ENCODE results near the gene SERPINA5.

The SERPINA5 gene

DNA sequence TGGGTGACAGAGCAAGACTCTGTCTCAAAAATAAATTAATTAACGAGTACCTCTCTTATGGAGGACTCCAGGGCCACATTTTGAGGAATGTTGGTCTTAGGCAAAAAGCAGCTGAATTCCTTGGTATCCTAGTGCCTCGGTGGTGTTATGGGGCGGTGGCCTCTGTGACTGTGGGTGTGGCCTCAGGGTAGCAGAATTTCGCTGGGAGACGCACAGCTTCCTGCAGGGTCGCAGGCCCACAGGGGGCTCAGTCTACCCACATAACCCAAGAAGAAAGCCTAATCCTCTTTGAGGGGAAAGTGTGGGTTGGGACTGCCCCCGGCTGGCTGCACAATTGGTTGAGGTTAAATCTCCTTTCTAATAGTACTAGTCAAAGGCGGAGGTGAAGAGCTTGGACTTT, 31.2 kb upstream of the SERPINA5 start:
- DNase-seq (ENCODE audit: low read depth in 2 of 2), result no peak

DNA sequence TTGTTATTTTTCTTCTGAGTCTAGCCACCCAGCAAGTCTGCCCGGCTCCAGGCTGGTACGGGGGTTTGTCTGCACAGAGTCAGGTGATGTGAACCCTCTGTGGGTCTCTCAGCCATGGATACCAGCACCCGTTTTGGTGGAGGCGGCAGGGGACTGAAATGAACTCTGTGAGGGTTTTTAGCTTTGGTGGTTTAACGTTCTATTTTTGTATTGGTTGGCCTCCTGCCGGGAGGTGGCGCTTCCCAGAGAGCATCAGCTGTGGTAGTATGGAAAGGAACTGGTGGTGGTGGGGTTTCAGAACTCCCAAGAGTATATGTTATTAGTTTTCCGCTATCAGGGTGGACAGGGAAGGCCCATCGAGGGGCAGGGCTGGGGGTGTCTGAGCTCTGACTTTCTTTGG, 25.2 kb upstream of the SERPINA5 start:
- DNase-seq (ENCODE audit: low read depth in 2 of 2), result no peak

DNA sequence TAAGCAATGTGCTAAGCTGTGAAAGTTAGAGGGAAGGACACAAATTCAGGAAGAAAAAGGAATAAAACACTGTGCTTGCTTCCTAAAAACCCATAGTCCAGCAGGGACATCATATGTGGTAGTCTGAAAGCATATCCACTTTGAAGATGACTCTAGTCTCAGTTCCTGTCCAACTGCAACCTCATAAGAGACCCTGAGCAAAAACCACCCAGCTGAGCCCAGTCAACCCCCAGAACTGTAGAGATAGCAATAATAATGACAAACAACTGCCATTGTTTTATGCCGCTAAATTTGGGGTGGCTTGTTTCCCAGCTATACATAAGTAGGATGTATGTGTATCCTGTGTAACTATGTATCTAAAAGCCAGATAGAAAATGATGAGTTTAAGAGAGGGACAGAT, 23.9 kb upstream of the SERPINA5 start:
- DNase-seq (ENCODE audit: low read depth in 2 of 2), result no peak

DNA sequence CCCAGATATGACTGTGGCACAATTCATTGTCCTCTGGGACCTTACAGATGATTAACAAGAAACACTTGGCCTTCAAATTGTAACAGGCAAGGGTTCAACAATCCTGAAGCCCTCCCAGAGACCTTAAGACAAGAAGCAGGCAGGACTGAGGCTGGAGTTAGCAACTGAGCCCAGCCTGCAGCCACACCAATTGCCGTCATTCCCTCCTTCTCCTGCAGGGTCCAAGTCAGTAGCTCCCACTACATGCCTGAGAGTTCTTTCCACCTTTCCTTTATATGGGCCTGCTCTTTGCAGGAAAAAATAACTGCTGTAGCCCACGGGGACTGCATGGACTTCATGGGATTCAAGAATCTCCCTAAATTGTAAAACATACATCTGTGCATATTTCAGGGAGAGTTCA, 22.4 kb upstream of the SERPINA5 start:
- DNase-seq (ENCODE audit: low read depth in 2 of 2), result no peak

DNA sequence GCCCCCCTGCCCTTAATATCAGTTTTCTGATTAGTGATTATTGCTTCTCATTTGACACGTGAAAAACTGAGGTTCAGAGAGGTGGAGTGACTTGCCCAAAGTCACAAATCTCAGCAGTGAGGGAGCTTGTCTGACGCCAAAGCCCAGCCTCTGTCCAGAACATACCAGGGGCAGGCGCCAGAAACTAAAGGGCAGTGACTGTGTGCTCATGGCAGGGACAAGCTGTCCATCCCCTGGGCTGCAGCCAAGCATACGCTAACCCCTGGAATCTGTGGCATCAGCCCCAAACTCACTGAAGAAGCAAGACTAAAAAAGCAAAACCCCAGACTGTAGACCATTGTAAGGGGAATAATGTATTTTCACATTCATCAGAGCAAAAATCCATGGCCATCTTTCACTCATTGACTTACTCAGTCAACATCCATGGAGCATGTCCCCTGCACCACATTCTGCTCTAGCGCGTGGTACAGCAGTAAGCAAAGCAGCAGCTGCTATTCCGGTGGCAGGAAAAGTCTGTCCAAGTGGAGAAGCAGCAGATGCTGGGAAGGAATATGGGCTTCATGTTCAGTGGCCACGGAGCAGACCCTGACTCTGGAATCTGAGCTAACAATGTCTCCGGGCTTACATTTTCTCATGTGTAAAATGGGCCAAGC, 21.5 kb upstream of the SERPINA5 start:
- DNase-seq (ENCODE audit: low read depth in 2 of 2), result no peak

DNA sequence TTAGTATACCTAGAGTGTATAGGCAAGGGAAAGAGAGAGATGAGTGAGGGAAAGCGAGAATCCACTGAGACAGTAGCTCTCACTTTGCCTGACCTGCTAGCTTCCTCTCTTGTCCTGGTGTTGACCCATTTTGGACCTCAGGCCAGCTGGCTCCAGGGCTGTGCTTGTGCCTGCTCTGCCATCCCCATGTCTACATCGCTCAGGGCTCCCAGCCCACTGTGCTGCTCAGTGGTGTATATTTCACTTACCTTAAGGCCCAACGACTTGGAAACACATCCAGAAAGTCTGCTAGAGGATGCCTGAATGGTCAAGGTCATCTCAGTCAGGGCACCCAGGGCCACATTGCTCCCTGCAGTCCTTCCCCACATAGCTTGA, 20.9 kb upstream of the SERPINA5 start:
- DNase-seq (ENCODE audit: low read depth in 2 of 2), result no peak

DNA sequence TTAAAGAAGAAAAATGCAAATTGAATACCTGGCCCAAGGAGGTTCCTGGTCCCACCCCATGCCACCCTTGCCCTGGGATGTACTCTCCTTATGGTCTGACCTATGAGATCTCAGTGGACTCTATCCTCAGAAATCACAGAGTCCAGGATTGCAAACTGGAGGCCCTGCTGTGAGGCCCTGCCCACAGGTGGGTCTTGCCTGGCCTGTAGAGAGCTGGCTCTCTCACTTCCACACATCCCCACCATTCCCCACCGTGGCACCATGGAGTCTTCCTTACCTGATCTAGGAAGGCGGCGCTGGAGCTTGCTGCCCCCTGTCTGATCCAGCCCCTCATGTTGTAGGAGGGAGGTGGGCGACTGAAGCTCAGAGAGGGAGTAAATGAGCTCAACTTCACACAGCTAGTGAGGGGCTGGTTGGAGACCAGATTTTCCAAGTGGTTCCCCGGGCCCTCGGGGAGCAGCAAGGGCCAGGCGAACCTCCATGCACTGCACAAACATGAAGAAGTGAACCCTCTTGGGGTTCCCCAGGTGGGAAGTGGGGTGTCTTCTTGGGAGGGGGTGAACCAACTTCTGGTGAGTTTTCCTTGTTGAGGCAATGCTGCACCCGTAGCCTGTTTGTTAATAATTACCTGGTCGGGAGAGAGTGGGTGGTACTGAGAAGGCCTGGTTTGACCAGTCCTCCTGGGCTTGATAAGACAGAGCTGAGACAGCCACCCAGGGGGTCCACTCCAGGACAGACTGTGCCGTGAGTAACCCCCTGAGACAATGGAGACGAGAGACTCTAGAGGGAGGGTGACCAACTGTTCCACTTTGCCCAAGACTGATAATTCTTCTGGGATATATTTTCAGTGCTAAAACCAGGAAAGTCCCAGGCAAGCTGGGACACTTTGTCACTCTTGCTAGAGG, 20.2 kb upstream of the SERPINA5 start, which contains the start of gene SERPINA4:
Gene SERPINA4 (plus strand): TSS at position 692 of the 905 bp plus-strand sequence. CDS start 2,041 bp downstream, outside the sequence.
- DNase-seq (ENCODE audit: low read depth in 2 of 2), result no peak

DNA sequence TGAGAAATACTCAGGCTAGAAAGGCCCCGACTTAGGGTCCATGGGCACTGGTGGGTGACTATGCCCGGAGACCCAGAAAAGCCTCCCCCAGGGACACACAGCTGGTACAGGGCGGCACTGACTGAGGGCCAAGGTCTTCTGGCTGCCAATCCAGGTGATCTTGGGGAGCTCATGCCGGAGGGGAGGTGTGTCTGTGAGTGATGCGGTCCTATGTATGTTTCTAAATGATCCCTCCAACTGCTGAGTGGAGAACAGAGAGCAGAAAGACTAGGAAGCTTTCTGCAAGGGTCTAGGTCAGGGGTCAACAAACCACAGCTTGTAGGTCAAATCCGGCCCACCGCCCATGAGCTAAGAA, 19.6 kb upstream of the SERPINA5 start:
- DNase-seq (ENCODE audit: low read depth in 2 of 2), result no peak

DNA sequence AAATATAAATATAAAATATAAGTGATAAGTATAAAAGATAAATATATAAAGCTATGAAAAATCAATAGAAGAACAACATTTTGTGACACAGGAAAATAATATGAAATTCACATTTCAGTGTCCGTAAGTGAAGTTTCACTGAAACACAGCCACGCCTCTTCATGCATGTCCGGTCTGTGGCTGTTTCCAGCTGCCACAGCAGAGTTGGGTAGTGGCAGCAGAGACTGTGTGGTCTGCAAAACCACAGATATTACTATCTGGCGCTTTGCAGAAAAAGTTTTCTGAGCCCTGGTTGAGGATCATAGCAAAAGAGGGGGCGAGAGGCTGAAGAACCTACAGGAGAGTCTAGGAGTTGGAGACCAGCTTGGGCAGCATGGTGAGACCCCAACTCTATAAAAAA, 19.2 kb upstream of the SERPINA5 start:
- no peak for DNase-seq (ENCODE audit: low read depth in 2 of 2)

DNA sequence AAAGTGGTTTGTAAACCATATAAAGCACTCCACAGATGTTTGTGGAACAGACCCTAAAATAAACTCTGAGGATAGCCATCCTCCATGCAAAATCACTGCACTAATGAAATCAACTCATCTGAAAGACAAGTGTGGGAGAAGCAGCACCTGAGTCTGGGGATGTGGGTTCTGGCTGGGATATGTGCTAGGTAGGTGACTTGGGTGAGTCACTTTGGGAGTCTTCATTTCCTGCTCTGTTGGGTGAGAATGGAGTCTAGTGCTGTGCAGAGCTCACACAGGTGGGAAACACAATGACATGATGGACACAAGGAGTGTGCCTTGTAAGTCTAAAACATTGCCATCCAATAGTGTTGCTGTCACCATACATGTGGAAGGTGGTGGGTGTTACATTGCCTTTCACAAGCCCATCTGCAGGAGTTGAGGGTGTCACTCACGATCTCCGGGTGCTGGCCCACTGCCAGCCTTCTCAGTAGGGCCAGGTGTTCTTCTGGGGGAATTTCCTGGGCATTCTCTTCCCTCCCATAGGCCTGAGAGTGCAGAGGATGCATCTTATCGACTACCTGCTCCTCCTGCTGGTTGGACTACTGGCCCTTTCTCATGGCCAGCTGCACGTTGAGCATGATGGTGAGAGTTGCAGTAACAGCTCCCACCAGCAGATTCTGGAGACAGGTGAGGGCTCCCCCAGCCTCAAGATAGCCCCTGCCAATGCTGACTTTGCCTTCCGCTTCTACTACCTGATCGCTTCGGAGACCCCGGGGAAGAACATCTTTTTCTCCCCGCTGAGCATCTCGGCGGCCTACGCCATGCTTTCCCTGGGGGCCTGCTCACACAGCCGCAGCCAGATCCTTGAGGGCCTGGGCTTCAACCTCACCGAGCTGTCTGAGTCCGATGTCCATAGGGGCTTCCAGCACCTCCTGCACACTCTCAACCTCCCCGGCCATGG, 18.0 kb upstream of the SERPINA5 start:
- DNase-seq (ENCODE audit: low read depth in 2 of 2), result no peak

DNA sequence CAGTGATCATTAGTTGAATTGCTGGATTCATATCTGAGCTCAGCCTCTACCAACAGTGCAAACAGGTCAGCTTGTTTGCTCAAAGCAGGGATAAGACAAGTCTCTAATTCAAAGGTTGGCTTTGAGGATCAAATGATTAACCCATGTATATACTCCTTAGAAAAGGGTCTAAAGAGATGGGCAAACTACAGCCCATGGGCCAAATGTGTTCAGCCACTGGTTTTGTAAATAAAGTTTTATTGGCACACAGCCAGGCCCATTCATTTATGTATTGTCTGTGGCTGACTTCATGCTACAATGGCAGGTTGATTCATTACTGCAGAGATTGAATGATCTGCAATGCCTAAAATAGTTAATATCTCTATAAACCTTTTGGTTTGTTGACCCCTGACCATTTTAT, 16.8 kb upstream of the SERPINA5 start:
- no peak for DNase-seq (ENCODE audit: low read depth in 2 of 2)

DNA sequence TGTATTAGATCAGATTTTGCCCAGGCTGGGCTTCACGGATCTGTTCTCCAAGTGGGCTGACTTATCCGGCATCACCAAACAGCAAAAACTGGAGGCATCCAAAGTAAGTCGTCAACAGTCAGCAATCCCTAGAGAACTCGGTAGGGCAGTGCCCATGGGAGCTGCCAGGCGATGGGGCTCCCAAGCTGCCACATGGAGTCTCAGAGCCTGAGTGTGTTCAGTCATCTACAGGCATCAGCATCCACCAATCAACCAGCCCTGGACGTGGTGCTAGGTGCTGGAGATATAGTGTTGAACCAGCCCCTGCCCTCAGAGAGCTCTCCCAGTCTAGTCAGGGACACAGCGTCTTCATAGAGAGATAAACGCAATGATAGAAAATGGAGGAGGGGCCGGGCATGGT, 13.0 kb upstream of the SERPINA5 start:
- no peak for DNase-seq (ENCODE audit: low read depth in 2 of 2)

DNA sequence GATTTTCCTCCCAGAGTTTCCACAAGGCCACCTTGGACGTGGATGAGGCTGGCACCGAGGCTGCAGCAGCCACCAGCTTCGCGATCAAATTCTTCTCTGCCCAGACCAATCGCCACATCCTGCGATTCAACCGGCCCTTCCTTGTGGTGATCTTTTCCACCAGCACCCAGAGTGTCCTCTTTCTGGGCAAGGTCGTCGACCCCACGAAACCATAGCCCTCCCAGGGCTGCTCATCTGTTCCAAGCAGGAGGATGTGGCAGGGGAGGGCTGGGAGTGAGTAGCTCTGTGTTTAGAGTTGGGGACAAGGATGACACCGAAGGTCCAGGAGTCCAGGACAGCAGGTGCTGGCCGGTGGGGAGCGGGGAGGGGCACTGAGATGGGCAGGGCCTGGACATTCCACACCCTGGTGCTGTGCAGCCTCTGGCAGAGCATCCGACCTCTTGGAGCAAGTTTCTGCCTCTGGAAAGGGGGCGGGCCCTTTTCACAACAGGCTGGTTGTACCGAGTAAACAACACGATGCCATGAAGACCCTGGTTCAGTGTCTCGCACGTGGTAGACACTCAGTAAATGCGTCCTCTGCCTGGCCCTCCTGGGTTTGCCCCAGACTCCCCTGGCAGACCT, 11.7 kb upstream of the SERPINA5 start:
- no peak for DNase-seq (ENCODE audit: low read depth in 2 of 2)

DNA sequence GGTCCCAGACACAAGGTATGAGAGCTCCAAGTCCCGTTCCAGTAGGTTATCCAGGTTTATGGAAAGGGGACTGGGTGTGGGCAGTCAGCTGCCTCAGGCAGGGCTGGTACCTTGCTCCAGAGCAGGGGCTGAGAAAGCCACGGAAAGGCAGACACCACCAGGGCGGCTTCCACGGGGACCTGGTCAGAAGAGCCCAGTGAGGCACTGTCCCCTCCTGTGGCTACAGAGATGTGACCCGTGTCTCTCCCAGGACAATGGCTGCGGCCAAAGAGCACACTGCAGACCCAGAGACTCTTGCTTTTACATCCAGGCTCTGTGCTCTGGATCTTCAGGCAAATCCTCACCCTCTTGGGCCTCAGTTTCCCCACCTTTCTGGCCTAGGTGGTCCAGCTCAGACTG, 11.2 kb upstream of the SERPINA5 start:
- no peak for DNase-seq (ENCODE audit: low read depth in 2 of 2)

DNA sequence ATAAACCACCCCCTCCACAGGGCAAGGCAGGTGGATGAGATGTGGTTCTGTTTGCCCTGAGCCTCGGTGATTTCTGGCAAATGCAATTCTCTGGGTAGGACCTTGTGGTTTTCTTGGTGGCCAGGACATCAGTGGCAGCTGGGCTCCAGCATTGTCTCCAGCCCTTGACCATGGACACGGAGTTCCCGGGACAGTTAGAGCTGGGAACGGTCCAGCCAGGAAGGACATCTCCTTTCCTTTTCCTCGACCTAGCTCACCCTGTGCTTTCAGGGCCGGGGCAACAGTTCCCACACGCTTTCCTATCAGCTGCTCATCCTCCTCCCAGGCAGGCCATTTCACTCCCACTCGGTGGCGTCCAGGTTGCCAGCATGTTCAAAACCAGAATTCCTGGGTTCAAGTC, 10.8 kb upstream of the SERPINA5 start:
- DNase-seq (ENCODE audit: low read depth in 2 of 2), result no peak

DNA sequence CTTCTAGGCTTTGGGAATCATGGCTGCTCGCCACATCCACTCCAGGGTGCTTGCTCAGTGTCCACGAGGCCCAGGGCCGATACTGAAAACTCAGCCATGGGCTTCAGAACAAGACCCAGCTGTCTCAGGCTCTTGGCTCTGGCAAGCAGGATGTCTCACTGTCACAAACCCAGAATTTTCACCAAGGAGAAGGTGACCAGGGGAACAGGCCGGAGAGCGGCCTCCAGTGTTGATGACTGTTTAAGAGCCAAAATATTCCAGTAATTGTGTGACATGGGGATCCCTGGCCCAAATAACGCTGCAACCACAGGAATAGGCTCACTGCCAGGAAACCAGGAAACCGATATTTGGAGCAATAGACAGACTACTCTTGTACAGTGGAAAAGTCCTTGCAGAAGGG, 9.8 kb upstream of the SERPINA5 start:
- DNase-seq (ENCODE audit: low read depth in 2 of 2), result no peak

DNA sequence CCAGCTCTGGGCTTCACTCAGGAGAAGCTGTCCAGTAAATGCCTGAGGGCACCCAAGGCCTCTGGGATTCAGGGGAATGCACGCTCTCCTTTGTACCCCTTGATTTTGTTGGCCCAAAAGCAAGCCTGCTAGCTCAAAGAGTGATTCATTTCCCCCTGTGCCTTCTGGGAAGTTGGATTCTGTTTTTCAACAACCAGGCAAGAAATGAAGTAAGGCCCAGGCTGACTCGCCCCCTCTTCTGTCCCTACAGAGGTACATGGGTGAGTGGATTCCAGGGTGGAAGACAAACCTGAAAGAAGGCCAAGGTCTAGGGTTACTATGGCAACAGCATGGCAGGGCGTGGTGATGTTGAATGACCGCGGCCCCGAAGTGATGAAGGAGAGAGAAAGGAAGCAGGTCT, 9.3 kb upstream of the SERPINA5 start:
- no peak for DNase-seq (ENCODE audit: low read depth in 2 of 2)

DNA sequence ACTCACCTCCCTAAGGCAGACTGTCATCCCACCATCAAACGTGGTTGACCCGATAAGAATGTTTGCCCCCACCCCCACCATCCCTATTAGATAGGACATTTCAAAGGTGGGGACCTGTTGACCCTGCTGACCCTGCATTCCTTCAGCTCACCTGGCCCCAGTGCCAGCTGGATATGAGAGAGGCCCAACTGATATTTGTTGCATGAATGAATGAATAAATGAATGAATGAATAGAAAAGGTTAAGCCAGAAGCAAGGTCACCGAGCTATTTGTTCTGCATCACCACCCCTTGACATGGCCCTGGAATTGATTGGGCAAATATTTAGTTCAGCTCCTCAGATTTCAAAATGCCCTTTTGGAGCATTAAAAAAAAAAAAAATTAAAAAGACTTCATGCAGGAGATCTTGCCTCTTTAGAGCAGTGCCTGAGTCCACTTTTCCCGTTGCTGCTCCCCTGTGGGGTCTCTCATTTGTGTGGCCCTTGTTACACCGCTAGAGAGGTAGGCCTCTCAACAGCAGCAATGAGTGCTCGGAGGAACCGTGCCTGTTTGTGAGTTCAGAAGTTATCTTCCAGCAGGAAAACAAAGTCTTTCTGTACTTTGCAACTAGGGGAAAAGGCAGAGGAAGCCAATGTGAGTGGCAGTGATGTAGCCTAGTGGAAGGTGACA, 8.5 kb upstream of the SERPINA5 start:
- DNase-seq (ENCODE audit: low read depth in 2 of 2), result no peak

DNA sequence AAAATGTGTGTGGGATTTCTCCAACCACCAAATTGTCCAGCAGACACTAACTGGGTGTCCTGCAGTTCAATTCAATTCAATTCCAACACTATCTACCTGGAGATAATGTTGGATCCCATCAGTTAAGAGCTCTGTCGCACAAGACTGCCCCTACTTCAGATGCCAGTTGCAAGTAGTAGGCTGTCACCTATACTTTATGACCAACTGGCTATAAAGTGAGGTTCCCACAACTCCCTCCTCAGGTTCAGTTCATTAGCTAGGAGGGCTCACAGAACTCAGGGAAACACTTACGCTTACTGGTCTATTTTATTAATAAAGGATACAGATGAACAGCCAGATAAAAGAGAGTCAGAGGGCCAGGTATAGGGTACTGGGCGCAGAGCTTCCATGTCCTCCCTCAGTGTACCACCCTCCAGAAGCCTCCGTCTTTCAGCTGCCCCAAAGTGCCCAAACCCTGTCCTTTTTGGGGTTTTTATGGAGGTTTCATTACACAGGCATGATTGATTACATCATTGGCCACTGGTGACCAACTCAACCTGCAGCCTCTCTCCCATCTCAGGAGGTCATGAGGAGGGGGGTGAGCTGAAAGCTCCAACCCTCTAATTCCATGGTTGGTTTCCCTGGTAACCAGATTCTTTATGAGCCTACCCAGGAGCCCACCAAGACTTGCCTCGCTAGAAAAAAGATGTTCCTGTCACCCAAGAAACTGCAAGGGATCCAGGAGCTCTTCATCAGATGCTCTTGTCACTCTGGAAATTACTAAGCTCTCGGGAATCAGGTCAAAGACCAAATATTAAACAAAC, 7.5 kb upstream of the SERPINA5 start:
- DNase-seq (ENCODE audit: low read depth in 2 of 2), result no peak

DNA sequence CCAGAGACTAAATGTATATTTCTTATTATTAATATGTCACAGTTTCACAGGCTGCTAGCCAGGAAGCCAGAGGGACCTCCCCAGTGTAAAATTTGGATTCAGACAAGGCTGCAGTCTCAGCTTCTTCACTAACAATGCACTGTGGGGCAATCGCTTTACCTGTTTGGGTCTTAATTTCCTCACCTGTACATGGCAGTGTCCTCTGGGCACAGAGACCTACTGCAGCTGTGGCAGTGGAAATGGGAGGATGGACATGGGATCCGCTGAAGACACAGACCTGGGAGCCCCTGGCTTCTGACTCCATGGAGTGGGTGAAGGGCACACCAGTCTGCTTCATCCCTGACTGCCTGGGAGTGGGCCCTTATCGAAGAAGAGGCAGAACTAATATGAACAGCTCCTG, 6.9 kb upstream of the SERPINA5 start:
- DNase-seq (ENCODE audit: low read depth in 2 of 2), result no peak

Measured in fibroblast of skin of left quadriceps (primary cell).